ENCODE data around the gene ZNF77.
"Not testable (repeated sequence)": the region's sequence is repeated elsewhere in the genome, so short reads cannot be mapped to it uniquely, and the experiment has no call there.

ZNF77 gene

GRCh38 chr19:2944775-2945574, at the start of gene ZNF77:
TSS of gene ZNF77 (minus strand) at chr19:2944971. CDS start at chr19:2944840, 131 bp downstream.
- DNase-seq, result peak; percentile 100

- no peak for DNase-seq
These were observed 48.8 kb upstream of the ZNF77 start for GRCh38 chr19:2993579-2993978.

GRCh38 chr19:2992958-2993357, 48.2 kb upstream of the ZNF77 start:
- no peak for DNase-seq

GRCh38 chr19:2992333-2992732, 47.6 kb upstream of the ZNF77 start:
- not testable (repeated sequence) for DNase-seq

GRCh38 chr19:2989236-2989946, 44.6 kb upstream of the ZNF77 start:
- DNase-seq, result no peak

GRCh38 chr19:2988568-2988967, 43.8 kb upstream of the ZNF77 start:
- DNase-seq, result no peak

GRCh38 chr19:2987797-2988196, 43.0 kb upstream of the ZNF77 start:
- DNase-seq, result no peak

GRCh38 chr19:2986951-2987524, 42.3 kb upstream of the ZNF77 start:
- DNase-seq, result no peak

- DNase-seq, result no peak
These were observed 39.4 kb upstream of the ZNF77 start for GRCh38 chr19:2984215-2984528.

- DNase-seq, result no peak
These were observed 38.8 kb upstream of the ZNF77 start for GRCh38 chr19:2983351-2984214.

- no peak for DNase-seq
These were observed 38.2 kb upstream of the ZNF77 start for GRCh38 chr19:2982983-2983350.

- DNase-seq, result no peak
These were observed 37.8 kb upstream of the ZNF77 start for GRCh38 chr19:2982561-2982960.

GRCh38 chr19:2981898-2982297, 37.1 kb upstream of the ZNF77 start:
- no peak for DNase-seq

GRCh38 chr19:2978772-2979171, 34.0 kb upstream of the ZNF77 start:
- no peak for DNase-seq

- DNase-seq, result no peak
These were observed 33.5 kb upstream of the ZNF77 start for GRCh38 chr19:2978166-2978767.

GRCh38 chr19:2977746-2978138, 33.0 kb upstream of the ZNF77 start:
- DNase-seq, result no peak

- DNase-seq, result peak; percentile 96
These were observed 32.4 kb upstream of the ZNF77 start, which contains the start of gene TLE6 for GRCh38 chr19:2977001-2977745. TSS of gene TLE6 (plus strand) at chr19:2977564. CDS start at chr19:2978234, 670 bp downstream.

GRCh38 chr19:2976609-2977000, 31.8 kb upstream of the ZNF77 start:
- no peak for DNase-seq

- DNase-seq, result peak; percentile 38
These were observed 29.7 kb upstream of the ZNF77 start for GRCh38 chr19:2974342-2975041.

GRCh38 chr19:2973229-2973628, 28.5 kb upstream of the ZNF77 start:
- no peak for DNase-seq

- no peak for DNase-seq
These were observed 25.5 kb upstream of the ZNF77 start for GRCh38 chr19:2970201-2970835.

All from stimulated activated CD4-positive, alpha-beta T cell treated with anti-CD3 and anti-CD28 coated beads, Interleukin-15, amount 100 ng/mL, for 24 hours (primary cell).